Measurements from ENCODE around the gene MAL. TPM values are rescaled to one million over a fixed set of nuclear protein-coding genes. Genes with fewer than 3 reads are reported as not detected.

MAL gene
- polyA plus RNA-seq (ENCODE audit: insufficient read depth in 1 of 5, insufficient read length in 5 of 5, low replicate concordance in 1 of 5) = 1 to 10 TPM in 2 of 5 donors, under 1 TPM in 3; 0.51 to 2.4 (median 0.78) TPM
- long read RNA-seq, donor 1, partial matches to known transcripts = 0 of 2 reads
- long read RNA-seq, donor 1, other reads (novel, unspliced or antisense) = 0 of 2 reads
- long read RNA-seq, donor 2 = 0 reads
- long read RNA-seq, donor 3 = 0 reads
- long read RNA-seq, donor 4 = 0 reads
- long read RNA-seq, donor 5 = 0 reads
- long read RNA-seq, donor 6, partial matches to known transcripts = 0 of 1 reads
- long read RNA-seq, donor 6, other reads (novel, unspliced or antisense) = 0 of 1 reads
- long read RNA-seq, donor 7 = 0 reads
- long read RNA-seq, donor 8 = 0 reads

- no peak for DNase-seq
Measured at GRCh38 chr2:95025406-95026319, at the start of gene MAL. Gene MAL (plus strand): TSS chr2:95025708. CDS start chr2:95025793, 85 bp downstream.

GRCh38 chr2:94977826-94978225 is 47.7 kb upstream of the MAL start:
- no peak for DNase-seq

GRCh38 chr2:94978917-94979316 is 46.6 kb upstream of the MAL start:
- DNase-seq = no peak

GRCh38 chr2:94979406-94980375 is 45.8 kb upstream of the MAL start:
- no peak for DNase-seq

- no peak for DNase-seq
Measured at GRCh38 chr2:94980406-94980805, 45.1 kb upstream of the MAL start.

GRCh38 chr2:94982156-94982555 is 43.4 kb upstream of the MAL start:
- DNase-seq = no peak

- DNase-seq = peak; percentile 15 to 18
Measured at GRCh38 chr2:94982675-94983074, 42.8 kb upstream of the MAL start.

- no peak for DNase-seq
Measured at GRCh38 chr2:94984964-94985575, 40.4 kb upstream of the MAL start.

GRCh38 chr2:94985636-94986035 is 39.9 kb upstream of the MAL start:
- DNase-seq = no peak

- DNase-seq = peak in 1 of 2 donors; percentile 58
Measured at GRCh38 chr2:94986392-94986963, 39.0 kb upstream of the MAL start.

- no peak for DNase-seq
Measured at GRCh38 chr2:94987074-94988020, 38.2 kb upstream of the MAL start.

- DNase-seq = no peak
Measured at GRCh38 chr2:94990956-94991355, 34.6 kb upstream of the MAL start.

- DNase-seq = no peak
Measured at GRCh38 chr2:94992360-94992759, 33.1 kb upstream of the MAL start.

GRCh38 chr2:94993176-94994062 is 32.1 kb upstream of the MAL start:
- DNase-seq = no peak

GRCh38 chr2:94994063-94994913 is 31.2 kb upstream of the MAL start:
- no peak for DNase-seq

GRCh38 chr2:94994914-94995552 is 30.5 kb upstream of the MAL start:
- DNase-seq = no peak

Measured in right lung (tissue), 10 donors.